Dedifferentiated amniotic fluid mesenchymal stem cell (primary cell): ENCODE results near the gene MED9.
A peak's percentile ranks its signal among the peaks of the same experiment; 100 is the strongest.
"Not testable (repeated sequence)": the region's sequence is repeated elsewhere in the genome, so short reads cannot be mapped to it uniquely, and the experiment has no call there.

Source experiments
- DNase-seq: peaks from one replicate; pipeline ENCODE4 v3.0.0-alpha.2; 2016; ENCODE audit errors: extremely low spot score

MED9 gene

GRCh38 chr17:17476865-17477467 is at the start of gene MED9:
Gene MED9, plus strand, starts transcription at chr17:17477000. Its CDS starts 42 bp downstream, at chr17:17477042.
- peak; percentile 85 for DNase-seq

DNA sequence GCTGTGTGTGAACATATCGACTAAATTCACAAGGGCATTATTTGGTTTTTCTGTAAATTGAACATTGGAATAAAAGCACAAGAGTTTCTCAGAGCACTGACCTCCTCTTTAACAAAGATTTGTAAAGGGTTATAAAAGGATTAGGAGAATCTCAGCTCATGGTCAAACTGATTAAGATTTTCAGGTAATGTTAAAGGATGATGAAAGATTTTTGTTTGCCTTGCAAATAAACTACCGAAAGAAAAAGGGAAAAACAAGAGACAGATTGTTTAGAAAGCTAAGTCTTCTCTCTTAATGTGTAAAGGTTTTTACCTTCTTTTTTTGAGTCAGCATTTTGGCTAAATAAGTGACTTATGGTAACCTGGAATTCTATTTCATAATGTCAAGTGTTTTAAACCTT is 47.6 kb upstream of the MED9 start:
- no peak for DNase-seq

DNA sequence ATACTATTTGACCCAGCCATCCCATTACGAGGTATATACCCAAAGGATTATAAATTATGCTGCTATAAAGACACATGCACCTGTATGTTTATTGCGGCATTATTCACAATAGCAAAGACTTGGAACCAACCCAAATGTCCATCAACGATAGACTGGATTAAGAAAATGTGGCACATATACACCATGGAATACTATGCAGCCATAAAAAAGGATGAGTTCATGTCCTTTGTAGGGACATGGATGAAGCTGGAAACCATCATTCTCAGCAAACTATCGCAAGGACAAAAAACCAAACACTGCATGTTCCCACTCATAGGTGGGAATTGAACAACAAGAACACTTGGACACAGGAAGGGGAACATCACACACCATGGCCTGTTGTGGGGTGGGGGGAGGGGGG is 45.9 kb upstream of the MED9 start:
- not testable (repeated sequence) for DNase-seq

- DNase-seq, result no peak
These were observed 45.2 kb upstream of the MED9 start for GRCh38 chr17:17431605-17432004.

DNA sequence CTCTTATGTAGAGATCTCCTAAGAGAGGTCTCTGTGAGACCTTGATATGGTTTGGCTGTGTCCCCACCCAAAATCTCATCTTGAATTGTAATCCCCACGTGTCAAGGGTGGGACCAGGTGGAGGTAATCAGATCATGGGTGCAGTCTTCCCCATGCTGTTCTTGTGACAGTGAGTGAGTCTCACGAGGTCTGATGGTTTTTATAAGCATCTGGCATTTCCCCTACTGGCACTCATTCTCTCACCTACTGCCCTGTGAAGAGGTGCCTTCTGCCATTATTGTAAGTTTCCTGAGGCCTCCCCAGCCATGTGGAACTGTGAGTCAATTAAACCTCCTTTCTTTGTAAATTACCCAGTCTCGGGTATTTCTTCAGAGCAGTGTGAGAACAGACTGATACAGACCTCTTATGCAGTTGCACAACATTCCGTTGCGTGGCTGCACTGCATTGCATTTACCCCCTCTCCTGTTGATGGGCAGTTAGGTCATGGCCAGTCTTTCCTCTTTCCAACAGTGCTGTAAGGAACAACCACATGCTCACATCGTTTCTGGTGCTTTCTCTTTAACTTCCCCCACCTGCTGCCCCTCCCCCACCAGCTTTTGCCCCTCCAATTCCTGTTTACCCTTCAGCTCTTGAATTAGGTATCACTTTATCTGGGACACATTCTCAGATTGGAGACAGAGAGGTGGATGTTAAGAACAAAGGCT is 43.6 kb upstream of the MED9 start:
- DNase-seq, result no peak

- no peak for DNase-seq
These were observed 42.3 kb upstream of the MED9 start for GRCh38 chr17:17434477-17434876.

GRCh38 chr17:17435323-17435722 is 41.5 kb upstream of the MED9 start:
- peak; percentile 33 for DNase-seq

DNA sequence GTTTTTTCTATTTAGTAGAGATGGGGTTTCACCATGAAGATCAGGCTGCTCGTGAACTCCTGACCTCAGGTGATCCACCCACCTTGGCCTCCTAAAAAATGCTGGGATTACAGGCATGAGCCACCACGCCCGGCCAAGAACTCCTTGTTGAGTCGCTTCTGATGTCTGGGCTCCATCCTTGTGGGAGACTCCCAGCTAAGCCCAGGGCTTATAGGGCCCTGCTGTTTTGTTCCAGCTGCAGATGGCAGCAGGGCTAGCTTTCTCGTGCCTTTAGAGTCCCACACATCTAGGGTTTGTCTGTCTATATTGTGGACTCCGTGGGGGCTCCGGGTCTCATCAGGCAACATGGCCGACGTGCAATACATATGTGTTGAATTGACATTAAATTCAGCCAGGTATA is 39.3 kb upstream of the MED9 start:
- DNase-seq, result no peak

- no peak for DNase-seq
These were observed 38.9 kb upstream of the MED9 start for GRCh38 chr17:17437893-17438292.

DNA sequence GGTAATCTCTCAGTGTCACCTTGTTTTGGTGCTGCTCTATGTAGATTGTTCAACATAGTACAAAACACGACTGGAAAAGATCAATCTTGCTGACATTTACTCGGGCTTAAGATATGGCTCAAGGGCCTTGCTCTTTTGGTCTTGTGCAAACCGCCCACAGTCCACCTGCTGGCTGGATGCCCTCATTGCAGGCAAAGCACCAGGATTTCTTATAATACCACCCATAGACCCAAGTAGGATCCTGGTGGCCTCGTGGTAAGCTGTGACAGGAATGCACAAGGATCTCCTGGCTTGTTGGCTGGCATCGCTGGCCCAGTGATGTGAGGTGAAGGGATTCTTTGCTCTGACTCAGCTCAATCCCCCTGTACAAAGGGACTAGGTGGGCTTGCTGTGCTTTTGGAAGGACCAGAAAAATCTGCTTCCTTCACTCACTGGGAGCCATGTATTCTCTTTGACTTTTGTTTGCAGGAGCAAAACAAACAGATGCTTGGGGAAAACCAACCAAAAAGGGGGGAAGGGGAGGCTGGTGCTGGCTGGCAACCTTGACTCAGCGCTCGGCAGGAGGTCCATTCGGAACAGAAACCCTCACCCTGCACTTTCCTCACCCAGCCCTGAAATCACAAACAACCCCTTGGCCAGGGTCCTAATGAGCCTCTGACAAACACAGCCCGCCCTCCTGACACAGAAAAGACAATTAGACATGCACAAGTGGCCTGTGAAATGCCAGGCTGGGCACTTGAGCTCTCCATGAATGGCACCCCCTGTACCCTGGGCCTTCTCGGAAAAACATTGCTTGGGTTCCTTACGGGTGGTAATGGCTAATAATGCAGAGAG is 36.6 kb upstream of the MED9 start:
- DNase-seq, result no peak

- DNase-seq, result no peak
These were observed 35.7 kb upstream of the MED9 start for GRCh38 chr17:17440938-17441675.

DNA sequence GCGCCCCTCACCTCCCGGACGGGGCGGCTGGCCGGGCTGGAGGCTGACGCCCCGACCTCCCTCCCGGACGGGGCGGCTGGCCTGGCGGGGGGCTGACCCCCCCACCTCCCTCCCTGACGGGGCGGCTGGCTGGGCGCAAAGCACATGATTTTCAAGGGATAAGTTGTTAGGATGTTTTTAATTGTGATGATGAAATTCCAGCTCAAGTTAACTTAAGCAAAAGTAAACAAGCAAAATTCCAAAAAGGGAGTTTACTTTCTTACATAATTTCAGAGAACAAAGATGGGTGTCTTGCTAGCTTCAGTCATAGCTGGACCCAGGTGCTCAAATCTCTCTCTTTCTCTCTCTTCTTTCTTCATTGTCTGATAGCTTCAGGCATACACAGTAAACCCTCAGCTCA is 33.6 kb upstream of the MED9 start:
- no peak for DNase-seq

DNA sequence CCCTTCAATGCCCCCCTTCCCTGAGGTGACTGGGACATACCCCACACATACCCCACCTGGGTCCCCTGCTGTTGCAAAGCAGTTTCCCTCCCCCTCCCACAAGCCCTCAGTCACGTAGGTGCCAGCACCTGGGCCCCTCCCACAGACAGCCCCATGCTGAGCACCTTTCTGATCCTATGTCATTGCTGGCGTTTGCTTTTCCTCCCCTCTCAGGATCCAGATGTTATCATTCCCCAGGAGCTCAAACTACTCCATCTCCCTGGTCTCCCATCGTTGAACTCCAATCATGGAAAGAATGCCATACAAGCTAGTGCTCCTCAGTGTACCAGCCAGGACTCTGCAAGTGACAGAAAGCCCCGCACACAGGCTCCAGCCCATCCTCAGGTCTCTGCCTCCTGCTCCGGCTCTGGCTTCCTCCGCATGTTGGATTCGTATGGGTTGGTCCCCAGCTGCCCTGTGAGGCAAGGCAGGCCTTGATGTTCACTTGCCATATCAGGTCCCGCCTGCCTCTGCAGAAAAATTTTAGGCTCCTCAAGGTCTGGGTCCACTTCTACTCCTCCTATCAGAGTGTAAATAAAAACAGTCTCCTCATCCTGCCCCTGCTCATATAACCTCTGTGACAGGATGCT is 31.4 kb upstream of the MED9 start:
- DNase-seq, result no peak

GRCh38 chr17:17445925-17446665 is 30.7 kb upstream of the MED9 start:
- DNase-seq, result peak; percentile 84

GRCh38 chr17:17446666-17447155 is 30.1 kb upstream of the MED9 start:
- DNase-seq, result no peak

GRCh38 chr17:17447264-17447663 is 29.5 kb upstream of the MED9 start:
- DNase-seq, result no peak

GRCh38 chr17:17448076-17448475 is 28.7 kb upstream of the MED9 start:
- DNase-seq, result no peak

DNA sequence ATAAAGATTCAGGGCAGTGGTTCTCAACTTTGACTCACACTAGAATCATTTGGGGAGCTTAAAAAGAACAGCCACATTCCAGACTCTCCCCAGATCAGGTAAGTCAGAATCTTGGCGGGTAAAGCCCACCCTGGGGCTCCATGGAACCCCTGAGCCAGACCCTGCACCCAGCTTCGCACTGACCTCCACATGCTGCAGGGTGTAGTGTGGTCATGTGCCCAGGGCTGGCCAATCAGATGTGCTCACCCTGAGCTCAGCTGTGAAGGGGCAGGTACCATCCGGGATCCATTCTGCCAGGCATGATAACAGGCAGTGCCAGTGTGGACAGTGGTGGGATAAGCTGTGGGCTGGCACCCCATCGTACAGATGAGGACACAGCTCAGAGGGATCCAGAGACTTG is 28.1 kb upstream of the MED9 start:
- DNase-seq, result no peak

- no peak for DNase-seq
These were observed 23.7 kb upstream of the MED9 start for GRCh38 chr17:17453088-17453487.

DNA sequence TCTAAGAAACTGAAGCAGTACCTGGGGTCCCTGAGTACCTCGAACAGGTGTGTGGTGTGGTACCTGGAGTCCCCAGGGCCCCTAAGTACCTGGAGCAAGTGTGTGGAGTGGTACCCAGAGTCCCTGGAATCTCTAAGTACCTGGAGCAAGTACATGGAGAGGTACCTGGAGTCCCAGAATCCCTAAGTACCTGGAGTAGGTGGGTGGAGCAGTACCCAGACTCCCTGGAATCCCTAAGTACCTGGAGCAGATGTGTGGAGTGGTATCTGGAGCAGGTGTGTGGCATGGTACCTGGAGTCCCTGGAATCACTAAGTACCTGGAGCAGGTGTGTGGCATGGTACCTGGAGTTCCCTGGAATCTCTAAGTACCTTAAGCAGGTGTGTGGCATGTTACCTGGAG is 22.5 kb upstream of the MED9 start:
- DNase-seq, result no peak

- DNase-seq, result not testable (repeated sequence)
These were observed 22.1 kb upstream of the MED9 start for GRCh38 chr17:17454700-17455099.
